ENCODE results near the gene PCDH15. TPM values are rescaled to one million over a fixed set of nuclear protein-coding genes. Genes with fewer than 3 reads are reported as not detected.

Gene PCDH15
- total RNA-seq, 2 experiments from 2014 or later, result not detected

GRCh38 chr10:54660397-54660796 is 140.6 kb downstream of the PCDH15 start:
- Histone ChIP-seq H2AFZ (ENCODE audit: low read length) (no peak overlapping the region), H3K27ac (ENCODE audit: low read depth, low read length, poor library complexity, severe bottlenecking) (no peak overlapping the region), H3K36me3 (ENCODE audit: insufficient read depth, low read length) (no peaks in the 10 kb centered on the region), H3K9me3 (ENCODE audit: low read length) (no peaks in the 10 kb centered on the region), H4K20me1 (ENCODE audit: insufficient read depth, low read length) (no peaks in the 10 kb centered on the region), H3K79me2 (ENCODE audit: insufficient read depth, low read depth, low read length) (no peaks in the 10 kb centered on the region), H3K4me3 (ENCODE audit: low read depth, low read length, poor library complexity, severe bottlenecking) (no peak overlapping the region), H3K9me2 (ENCODE audit: insufficient read depth, low read length) (no peaks in the 10 kb centered on the region), H3K4me2 (ENCODE audit: low read length) (no peak overlapping the region), H3K4me1 (ENCODE audit: insufficient read depth, low read length, poor library complexity, severe bottlenecking) (no peaks in the 10 kb centered on the region)
- POLR2A ChIA-PET, result no interaction called here
- intact Hi-C loops (cut with micrococcal nuclease; ENCODE audit: unreplicated experiment), result no loop called here
- no peak for TF ChIP-seq CTCF (conservative IDR thresholded peaks at IDR 0.05; ENCODE audit: low read length)
- TF ChIP-seq EZH2phosphoT487 (IDR thresholded peaks at IDR 0.05; ENCODE audit: borderline replicate concordance, low read depth, low read length), result no peak
- CTCF ChIA-PET (ENCODE audit: unreplicated experiment), result no interaction called here
- BruUV-seq (replicated peaks), result no TSS peak
- DNase-seq (ENCODE audit: low spot score), result no peak

- Histone ChIP-seq H3K4me1 (ENCODE audit: insufficient read depth, low read length, poor library complexity, severe bottlenecking) (no peaks in the 10 kb centered on the region), H3K36me3 (ENCODE audit: insufficient read depth, low read length) (no peaks in the 10 kb centered on the region), H3K9me2 (ENCODE audit: insufficient read depth, low read length) (no peaks in the 10 kb centered on the region), H3K79me2 (ENCODE audit: insufficient read depth, low read depth, low read length) (no peaks in the 10 kb centered on the region), H3K27ac (ENCODE audit: low read depth, low read length, poor library complexity, severe bottlenecking) (no peak overlapping the region), H3K4me3 (ENCODE audit: low read depth, low read length, poor library complexity, severe bottlenecking) (no peak overlapping the region), H4K20me1 (ENCODE audit: insufficient read depth, low read length) (no peaks in the 10 kb centered on the region), H2AFZ (ENCODE audit: low read length) (no peak overlapping the region), H3K9me3 (ENCODE audit: low read length) (no peaks in the 10 kb centered on the region), H3K4me2 (ENCODE audit: low read length) (no peak overlapping the region)
- CTCF ChIA-PET (ENCODE audit: unreplicated experiment), result no interaction called here
- no TSS peak for BruUV-seq (replicated peaks)
- DNase-seq (ENCODE audit: low spot score), result no peak
- intact Hi-C loops (cut with micrococcal nuclease; ENCODE audit: unreplicated experiment), result no loop called here
- TF ChIP-seq CTCF (conservative IDR thresholded peaks at IDR 0.05; ENCODE audit: low read length), result no peak
- no peak for TF ChIP-seq EZH2phosphoT487 (IDR thresholded peaks at IDR 0.05; ENCODE audit: borderline replicate concordance, low read depth, low read length)
- POLR2A ChIA-PET, result interaction anchor here (0.6 kb wide), 1 partner anchor 30 kb away, joined by 4 read pairs; no protein-coding TSS in a partner anchor
Measured at GRCh38 chr10:54656643-54657042, 144.4 kb downstream of the PCDH15 start.

- ChIA-PET POLR2A (interaction anchor here (0.6 to 0.8 kb wide), 2 partner anchors 68 to 120 kb away, joined by 3 read pairs; no protein-coding TSS in a partner anchor), CTCF (ENCODE audit: unreplicated experiment) (no interaction called here)
- no peak for TF ChIP-seq EZH2phosphoT487 (IDR thresholded peaks at IDR 0.05; ENCODE audit: borderline replicate concordance, low read depth, low read length)
- no peak for TF ChIP-seq CTCF (conservative IDR thresholded peaks at IDR 0.05; ENCODE audit: low read length)
- Histone ChIP-seq H3K9me2 (ENCODE audit: insufficient read depth, low read length) (no peaks in the 10 kb centered on the region), H3K4me1 (ENCODE audit: insufficient read depth, low read length, poor library complexity, severe bottlenecking) (no peaks in the 10 kb centered on the region), H3K9me3 (ENCODE audit: low read length) (no peaks in the 10 kb centered on the region), H2AFZ (ENCODE audit: low read length) (no peak overlapping the region), H3K36me3 (ENCODE audit: insufficient read depth, low read length) (no peaks in the 10 kb centered on the region), H3K27ac (ENCODE audit: low read depth, low read length, poor library complexity, severe bottlenecking) (no peak overlapping the region), H3K4me3 (ENCODE audit: low read depth, low read length, poor library complexity, severe bottlenecking) (no peak overlapping the region), H3K79me2 (ENCODE audit: insufficient read depth, low read depth, low read length) (no peaks in the 10 kb centered on the region), H4K20me1 (ENCODE audit: insufficient read depth, low read length) (no peaks in the 10 kb centered on the region), H3K4me2 (ENCODE audit: low read length) (no peak overlapping the region)
- DNase-seq (ENCODE audit: low spot score), result no peak
- no TSS peak for BruUV-seq (replicated peaks)
- intact Hi-C loops (cut with micrococcal nuclease; ENCODE audit: unreplicated experiment), result no loop called here
Measured at GRCh38 chr10:54653518-54653917, 147.5 kb downstream of the PCDH15 start.

All from OCI-LY7 (cell line).